Suprapubic skin (tissue), 4 donors: ENCODE measurements around the gene MLLT6. TPM values are rescaled to one million over a fixed set of nuclear protein-coding genes. Genes with fewer than 3 reads are reported as not detected.

Experiments used
- DNase-seq, 2 donors: peaks; one replicate each; pipeline ENCODE4 v3.0.0-alpha.2; 2019; ENCODE audit warnings: low spot score in 2 of 2
- H3K27ac ChIP-seq: fragments of 200-600 bp; sonication (generic); one replicate; pipeline ENCODE4 v1.5.1; 2019
- H3K27me3 ChIP-seq: fragments of 200-600 bp; sonication (generic); one replicate; pipeline ENCODE4 v1.5.1; 2019
- H3K36me3 ChIP-seq: fragments of 200-600 bp; sonication (generic); one replicate; pipeline ENCODE4 v1.5.1; 2019
- H3K4me1 ChIP-seq: fragments of 200-600 bp; sonication (generic); one replicate; pipeline ENCODE4 v1.5.1; 2019
- H3K4me3 ChIP-seq: fragments of 200-600 bp; sonication (generic); one replicate; pipeline ENCODE4 v1.5.1; 2019; ENCODE audit warnings: mild to moderate bottlenecking
- H3K9me3 ChIP-seq: fragments of 200-600 bp; sonication (generic); one replicate; pipeline ENCODE4 v1.5.1; 2019
- EP300 ChIP-seq: sonication (generic); formaldehyde crosslinking; IDR thresholded peaks from one replicate; pipeline ENCODE4 v1.6.1; 2017; ENCODE audit warnings: antibody characterized with exemption
- POLR2A ChIP-seq, 2 donors: fragments of 450-650 bp; IDR thresholded peaks; one replicate each; pipeline ENCODE4 v1.6.1; 2017; ENCODE audit warnings: antibody characterized with exemption in 2 of 2, mild to moderate bottlenecking in 2 of 2, moderate library complexity in 2 of 2
- POLR2AphosphoS5 ChIP-seq, 3 donors: sonication (generic); formaldehyde crosslinking; IDR thresholded peaks; one replicate each; pipeline ENCODE4 v1.6.1; 2017; ENCODE audit warnings: antibody characterized with exemption in 3 of 3
- WGBS: methylation state at CpG from one replicate; pipeline ENCODE4 v1.1.5; 2018; 5-methylcytosine and 5-hydroxymethylcytosine counted together
- total RNA-seq, 4 donors: library from RNA; depleted of rRNA; stranded (reverse); fragments of >200 nt; gene quantifications; one replicate each; pipeline ENCODE4 v1.1.0, GENCODE V29; 2016
- TF ChIP-seq, protein P1 (sequence below), 2 donors: fragments of 200-600 bp in 1 of 2; fragments of 450-650 bp in 1 of 2; sonication (generic) in 1 of 2; IDR thresholded peaks; one replicate each; pipeline ENCODE4 v1.5.1; 2016 to 2019; ENCODE audit warnings: antibody characterized with exemption in 2 of 2, mild to moderate bottlenecking in 1 of 2, moderate library complexity in 1 of 2

The MLLT6 gene
- total RNA-seq, 4 donors from 2014 or later, result 62.7 to 136 (median 79.0) TPM

DNA sequence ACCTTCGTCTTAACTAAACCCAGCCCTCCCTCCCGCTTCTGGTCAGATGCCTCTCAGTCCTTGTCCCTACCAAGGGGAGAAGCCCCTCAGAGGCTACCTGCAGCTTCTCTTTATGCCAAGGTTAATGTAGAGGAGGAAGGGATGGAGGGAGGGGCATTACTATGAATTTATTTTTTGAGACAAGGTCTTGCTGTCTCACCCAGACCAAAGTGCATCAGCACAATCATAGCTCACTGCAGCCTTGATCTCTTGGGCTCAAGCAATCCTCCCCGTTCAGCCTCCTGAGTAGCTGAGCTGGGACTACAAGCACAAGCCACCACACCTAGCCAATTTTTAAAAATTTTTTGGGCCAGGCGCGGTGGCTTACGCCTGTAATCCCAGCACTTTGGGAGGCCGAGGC is 45.7 kb upstream of the MLLT6 start:
- TF ChIP-seq, protein P1, sequence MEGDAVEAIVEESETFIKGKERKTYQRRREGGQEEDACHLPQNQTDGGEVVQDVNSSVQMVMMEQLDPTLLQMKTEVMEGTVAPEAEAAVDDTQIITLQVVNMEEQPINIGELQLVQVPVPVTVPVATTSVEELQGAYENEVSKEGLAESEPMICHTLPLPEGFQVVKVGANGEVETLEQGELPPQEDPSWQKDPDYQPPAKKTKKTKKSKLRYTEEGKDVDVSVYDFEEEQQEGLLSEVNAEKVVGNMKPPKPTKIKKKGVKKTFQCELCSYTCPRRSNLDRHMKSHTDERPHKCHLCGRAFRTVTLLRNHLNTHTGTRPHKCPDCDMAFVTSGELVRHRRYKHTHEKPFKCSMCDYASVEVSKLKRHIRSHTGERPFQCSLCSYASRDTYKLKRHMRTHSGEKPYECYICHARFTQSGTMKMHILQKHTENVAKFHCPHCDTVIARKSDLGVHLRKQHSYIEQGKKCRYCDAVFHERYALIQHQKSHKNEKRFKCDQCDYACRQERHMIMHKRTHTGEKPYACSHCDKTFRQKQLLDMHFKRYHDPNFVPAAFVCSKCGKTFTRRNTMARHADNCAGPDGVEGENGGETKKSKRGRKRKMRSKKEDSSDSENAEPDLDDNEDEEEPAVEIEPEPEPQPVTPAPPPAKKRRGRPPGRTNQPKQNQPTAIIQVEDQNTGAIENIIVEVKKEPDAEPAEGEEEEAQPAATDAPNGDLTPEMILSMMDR (IDR thresholded peaks at IDR 0.05), result no peak
- TF ChIP-seq POLR2AphosphoS5 (IDR thresholded peaks at IDR 0.05) (no peak), POLR2A (IDR thresholded peaks at IDR 0.05) (no peak)
- Histone ChIP-seq H3K4me1 (peaks cover 5% of the 10 kb centered on the region), H3K36me3 (no peaks in the 10 kb centered on the region), H3K27me3 (peaks cover 14% of the 10 kb centered on the region), H3K4me3 (no peak overlapping the region), H3K27ac (no peak overlapping the region), H3K9me3 (no peaks in the 10 kb centered on the region)
- WGBS, result 90% methylated on average over 7 of the region's 7 CpGs
- no peak for DNase-seq

DNA sequence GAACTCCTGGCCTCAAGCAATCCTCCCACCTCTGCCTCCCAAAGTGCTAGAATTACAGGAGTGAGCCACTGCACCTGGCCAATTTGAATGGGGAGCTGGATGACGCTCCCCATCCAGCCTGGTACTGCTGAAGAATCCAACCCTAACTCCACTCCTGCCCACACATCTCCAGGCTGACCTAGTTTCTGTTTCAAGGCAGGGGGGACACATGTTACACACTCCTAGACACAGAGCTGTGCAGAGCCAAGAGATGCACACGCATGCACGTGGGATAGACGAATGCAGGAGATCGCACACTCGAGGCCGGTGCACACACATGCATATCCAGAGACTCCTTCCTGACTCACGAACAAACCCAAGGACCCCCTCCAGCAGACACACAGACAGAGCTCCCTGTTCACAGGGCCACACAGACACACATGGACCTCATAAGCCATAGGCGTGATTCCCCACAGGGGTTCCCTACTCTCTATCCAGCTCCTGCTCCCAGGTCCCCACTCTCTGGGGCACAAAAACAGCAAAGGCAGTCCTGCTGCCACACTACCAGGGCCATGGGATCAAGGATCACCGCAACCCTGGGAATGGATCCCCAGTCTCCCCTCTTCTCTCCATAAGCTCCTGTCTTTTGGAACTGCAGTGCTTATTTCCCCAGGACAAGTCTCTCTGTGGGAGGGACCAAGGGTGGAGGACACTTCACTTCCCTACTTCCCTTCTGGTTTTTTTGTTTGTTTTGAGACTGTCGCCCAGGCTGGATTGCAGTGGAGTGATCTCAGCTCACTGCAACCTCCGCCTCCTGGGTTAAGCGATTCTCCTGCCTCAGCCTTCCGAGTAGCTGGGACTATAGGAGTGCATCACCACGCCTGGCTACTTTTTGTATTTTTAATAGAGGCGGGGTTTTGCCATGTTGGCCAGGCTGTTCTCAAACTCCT is 44.7 kb upstream of the MLLT6 start:
- Histone ChIP-seq H3K4me1 (peaks cover 5% of the 10 kb centered on the region), H3K27me3 (peaks cover 4% of the 10 kb centered on the region), H3K4me3 (no peak overlapping the region), H3K27ac (no peak overlapping the region), H3K36me3 (no peaks in the 10 kb centered on the region), H3K9me3 (no peaks in the 10 kb centered on the region)
- TF ChIP-seq, protein P1 (IDR thresholded peaks at IDR 0.05), result no peak
- no peak for TF ChIP-seq POLR2A (IDR thresholded peaks at IDR 0.05)
- DNase-seq, result no peak
- WGBS, result 69% methylated on average over 16 of the region's 16 CpGs

GRCh38 chr17:38663125-38663751 is 41.8 kb upstream of the MLLT6 start:
- H3K4me3 ChIP-seq, result no peak overlapping the region
- H3K27me3 ChIP-seq, result peaks cover 4% of the 10 kb centered on the region
- no peaks in the 10 kb centered on the region for H3K9me3 ChIP-seq
- no peak overlapping the region for H3K27ac ChIP-seq
- WGBS, result 37% methylated on average over 9 of the region's 9 CpGs
- H3K4me1 ChIP-seq, result peaks cover 5% of the 10 kb centered on the region
- DNase-seq, result no peak
- H3K36me3 ChIP-seq, result no peaks in the 10 kb centered on the region
- TF ChIP-seq POLR2AphosphoS5 (IDR thresholded peaks at IDR 0.05), result no peak
- TF ChIP-seq, protein P1 (IDR thresholded peaks at IDR 0.05), result peak; percentile 20 to 45

DNA sequence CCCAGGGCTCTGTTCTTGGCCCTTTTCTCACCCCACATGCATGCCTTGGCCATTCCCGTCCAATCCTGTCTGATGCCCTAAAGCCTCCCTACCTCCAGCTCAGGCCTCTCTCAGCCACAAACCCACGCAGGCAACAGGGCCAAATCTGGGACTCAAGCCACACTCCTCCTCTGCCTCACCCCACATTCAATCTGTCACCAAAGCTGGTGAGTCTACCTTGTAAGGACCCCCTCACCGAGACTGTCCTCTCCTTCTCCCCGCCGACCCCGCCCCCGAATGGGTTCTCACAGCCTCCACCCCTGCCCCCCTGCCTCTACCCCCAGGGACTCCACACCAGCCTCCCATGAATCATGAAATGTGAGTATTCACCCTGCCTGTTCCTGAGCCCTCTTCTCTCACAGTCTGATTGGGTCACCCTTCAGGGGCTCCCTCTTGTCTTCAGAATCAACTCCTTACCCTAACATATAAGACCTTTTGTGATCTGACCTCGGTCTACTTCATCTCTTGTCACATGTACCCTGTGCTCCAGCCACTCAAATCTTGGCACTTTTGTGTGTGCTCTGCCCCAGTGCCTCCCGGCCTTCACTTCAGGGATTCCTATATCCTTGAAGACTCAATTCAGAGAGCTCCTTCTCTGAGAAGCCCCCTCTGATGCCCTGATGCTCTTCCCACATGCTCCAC is 41.0 kb upstream of the MLLT6 start:
- H3K27me3 ChIP-seq, result peaks cover 3% of the 10 kb centered on the region
- H3K9me3 ChIP-seq, result no peaks in the 10 kb centered on the region
- no peak for DNase-seq
- H3K36me3 ChIP-seq, result no peaks in the 10 kb centered on the region
- no peak for TF ChIP-seq EP300
- no peak for TF ChIP-seq POLR2AphosphoS5 (IDR thresholded peaks at IDR 0.05)
- no peak for TF ChIP-seq POLR2A (IDR thresholded peaks at IDR 0.05)
- TF ChIP-seq, protein P1 (IDR thresholded peaks at IDR 0.05), result no peak
- H3K4me3 ChIP-seq, result no peak overlapping the region
- 77% methylated on average over 9 of the region's 9 CpGs for WGBS
- H3K4me1 ChIP-seq, result peaks cover under 1% of the 10 kb centered on the region
- no peak overlapping the region for H3K27ac ChIP-seq
